ENCODE measurements around the gene MLYCD.
A peak's percentile ranks its signal among the peaks of the same experiment; 100 is the strongest.

MLYCD gene

DNA sequence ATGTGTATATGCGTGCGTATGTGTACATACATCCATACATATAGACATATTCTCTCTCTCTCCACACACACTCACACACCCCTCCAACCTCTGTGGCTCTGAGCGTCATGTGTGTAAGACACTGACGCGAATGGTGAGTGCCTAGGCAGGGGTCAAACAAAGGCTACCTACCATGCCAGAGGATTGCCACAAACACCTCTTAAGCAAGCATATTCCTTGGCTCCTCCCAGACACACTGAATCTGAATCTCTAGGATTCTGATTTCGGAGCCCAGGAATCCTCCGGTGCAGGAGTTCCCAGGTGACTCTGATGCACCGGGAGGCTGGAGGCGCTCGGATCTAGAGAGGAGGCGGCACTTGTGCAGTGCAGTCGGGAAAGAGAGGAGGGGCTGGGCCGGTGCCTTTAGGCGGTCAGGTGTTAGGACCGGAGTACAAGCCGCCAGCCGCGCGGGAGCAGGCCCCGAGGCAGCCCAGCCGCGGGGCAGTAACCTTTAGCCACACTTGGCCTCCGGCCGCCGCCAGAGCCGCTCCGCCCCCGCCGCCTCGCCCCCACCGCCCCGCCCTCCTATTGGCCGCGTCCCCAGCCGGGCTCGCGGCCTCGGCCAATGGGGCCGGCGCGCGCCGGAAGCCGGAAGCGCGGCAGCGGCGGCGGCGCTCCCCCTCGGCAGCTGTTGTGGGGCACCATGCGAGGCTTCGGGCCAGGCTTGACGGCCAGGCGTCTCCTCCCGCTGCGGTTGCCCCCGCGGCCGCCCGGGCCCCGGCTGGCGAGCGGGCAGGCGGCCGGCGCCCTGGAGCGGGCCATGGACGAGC is at the start of gene MLYCD:
TSS of gene MLYCD (plus strand) at position 653 of the 809 bp plus-strand sequence. CDS start at position 683, 30 bp downstream.
- peak; percentile 75 for DNase-seq

DNA sequence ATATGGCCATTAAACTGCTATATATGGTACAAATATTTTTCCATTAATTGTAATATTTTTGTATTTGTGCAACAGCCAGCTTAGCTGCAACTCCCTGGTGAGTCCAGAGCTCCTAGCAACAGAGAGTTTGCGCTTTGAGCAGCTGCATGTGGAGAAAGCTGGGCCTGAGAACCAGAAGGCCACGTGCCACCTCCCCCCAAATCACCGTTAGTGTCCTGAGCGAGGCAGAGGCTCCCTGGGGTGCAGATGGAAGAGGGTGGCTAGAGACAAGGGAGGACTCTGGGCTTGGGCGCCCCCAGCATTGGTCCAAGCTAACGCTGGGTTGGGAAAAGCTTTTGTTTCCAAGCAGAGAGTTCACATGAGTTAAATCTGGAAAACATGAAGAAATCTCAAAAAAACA is 49.5 kb upstream of the MLYCD start:
- no peak for DNase-seq

DNA sequence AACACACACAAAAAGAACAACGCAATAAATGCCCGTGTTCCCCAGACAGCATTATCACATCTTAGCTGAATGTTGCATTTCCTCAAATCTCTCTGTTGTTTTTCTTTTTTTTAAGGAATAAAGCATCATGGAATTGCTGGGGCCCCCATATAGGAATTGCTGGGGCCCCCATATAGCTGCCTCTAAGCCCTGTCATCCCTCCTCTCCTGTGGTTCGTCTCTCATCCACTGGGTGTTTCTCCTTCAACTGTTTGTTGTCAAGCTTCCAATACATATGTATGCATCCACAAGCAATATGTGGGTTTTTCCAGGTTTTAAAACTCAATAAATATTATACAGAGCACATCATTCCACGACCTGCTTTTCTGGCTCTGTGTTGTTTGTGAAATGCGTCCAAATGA is 48.0 kb upstream of the MLYCD start:
- no peak for DNase-seq

DNA sequence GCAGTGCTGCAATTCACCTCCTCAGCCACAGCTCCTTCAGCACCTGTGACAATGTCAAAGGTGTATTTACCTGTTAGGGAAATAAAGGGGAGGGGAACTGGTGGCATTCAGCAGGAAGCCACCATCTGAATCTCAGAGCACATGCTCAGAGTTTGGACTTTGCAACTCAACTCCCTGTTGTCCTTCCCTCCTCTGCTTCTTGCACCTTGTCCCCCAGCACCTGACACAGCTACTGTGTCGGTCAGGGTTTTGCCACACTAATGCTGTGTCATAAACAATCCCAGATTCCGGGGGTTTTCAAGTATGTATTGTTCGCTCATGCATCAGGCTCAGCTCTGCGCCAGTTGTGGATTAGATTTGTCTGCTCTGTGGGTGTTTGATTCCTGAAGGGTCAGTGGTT is 47.4 kb upstream of the MLYCD start:
- DNase-seq, result no peak

DNA sequence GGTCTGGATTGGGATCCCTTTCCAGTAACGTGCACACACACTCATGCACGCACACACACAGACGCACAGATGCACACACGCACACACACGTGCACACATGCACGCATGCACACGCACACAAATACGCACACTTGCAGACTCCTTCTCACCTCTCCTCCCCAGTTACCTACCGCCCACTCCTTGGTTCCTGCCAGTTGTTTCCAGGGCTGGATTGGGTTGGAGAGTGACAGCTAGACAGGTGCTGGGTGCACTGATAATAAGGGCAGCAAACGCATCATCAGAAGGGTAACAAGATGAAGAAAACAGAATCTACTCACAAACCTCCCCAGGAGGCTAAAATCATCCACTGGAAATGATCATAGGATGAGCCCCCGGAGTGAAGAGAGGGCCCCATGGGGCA is 46.1 kb upstream of the MLYCD start:
- DNase-seq, result no peak

DNA sequence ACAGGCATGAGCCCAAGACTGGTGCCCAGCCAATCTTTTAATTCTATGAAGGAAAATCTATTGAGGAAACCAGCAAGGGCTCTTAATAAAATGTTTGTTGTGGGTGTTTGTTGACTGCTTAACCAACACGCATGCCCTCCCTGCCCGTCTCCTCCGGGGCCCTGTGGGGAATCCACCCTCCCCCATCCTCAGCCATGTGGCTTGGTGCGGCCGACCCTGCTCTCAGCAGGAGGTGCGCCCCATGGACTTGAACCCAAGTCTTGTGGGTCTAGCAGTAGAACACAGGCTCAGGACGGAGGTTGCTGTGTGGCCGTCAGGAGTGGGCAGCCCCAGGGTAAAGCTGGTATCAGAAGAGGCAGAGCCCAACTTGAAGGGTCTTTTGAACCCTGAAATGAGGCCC is 45.1 kb upstream of the MLYCD start:
- no peak for DNase-seq

DNA sequence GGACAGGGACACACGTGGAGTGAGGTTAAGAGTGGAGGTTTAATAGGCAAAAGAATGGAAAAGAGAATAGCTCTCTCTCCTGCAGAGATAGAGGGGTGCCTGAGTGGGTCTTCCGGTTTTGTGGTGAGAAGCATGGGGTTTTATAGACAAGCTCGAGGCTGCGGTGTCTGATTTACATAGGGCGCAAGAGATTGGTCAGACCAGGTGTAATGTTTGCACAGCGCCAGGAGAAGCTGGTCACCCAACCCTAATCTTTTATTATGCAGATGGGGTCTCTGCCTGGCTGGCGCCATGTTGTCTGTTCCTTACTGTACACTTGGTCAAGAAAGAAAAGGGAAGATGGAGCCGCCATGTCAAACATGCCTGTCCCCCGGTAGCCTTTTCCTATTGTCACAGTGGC is 44.5 kb upstream of the MLYCD start:
- no peak for DNase-seq

DNA sequence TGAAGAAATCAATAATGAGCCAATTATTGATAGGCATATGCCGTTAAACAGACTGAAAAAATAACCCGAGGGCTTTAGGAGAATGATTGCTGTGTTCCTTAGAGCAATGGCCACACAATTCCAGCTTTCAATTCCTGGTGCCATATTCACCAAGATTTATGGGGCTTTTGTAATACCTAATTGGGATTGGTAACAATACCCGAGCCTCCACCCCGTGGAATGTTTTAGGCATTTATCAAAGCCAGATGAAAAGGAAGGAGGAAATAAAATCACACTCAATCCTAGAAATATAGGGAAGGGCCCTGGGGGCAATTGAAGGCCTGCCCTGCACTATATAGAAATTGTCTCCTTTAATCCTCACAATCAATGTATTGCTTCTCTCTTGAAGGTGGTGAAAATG is 42.1 kb upstream of the MLYCD start:
- no peak for DNase-seq

DNA sequence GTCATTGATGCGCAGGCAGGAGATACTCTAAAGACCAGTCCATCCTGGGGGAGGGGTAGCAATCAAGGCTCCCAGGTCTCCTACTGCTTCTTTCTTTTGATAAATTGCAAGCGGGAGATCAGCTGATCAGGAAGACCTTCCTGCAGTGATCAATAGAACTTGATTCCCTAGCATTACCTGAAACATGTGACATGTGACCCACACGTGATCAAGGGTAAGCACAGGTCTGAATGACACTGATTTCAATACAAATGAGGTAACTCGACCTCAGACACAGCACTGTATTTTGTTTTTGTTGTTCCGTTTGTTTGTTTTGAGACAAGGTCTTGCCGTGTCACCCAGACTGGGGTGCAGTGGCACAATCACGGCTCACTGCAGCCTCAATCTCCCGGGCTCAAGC is 39.6 kb upstream of the MLYCD start:
- no peak for DNase-seq

DNA sequence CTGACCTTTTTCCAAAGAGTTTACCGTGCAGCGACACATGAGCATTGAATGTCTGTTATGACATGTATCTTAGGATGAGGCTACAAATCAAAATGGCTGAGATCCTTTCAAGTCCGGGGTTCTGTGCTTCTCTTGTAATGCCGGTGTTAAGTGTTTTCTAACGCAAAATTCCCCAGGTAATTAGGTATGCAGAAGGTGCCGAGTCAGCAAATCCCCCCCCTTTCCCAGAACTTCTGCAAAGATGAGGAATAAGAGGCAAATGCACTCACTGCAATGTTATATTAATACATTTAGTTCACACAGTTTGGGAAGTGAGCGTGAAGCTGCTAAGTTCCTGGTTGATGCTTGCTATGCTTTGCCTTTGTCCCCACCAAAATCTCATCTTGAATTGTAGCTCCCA is 36.3 kb upstream of the MLYCD start:
- no peak for DNase-seq

DNA sequence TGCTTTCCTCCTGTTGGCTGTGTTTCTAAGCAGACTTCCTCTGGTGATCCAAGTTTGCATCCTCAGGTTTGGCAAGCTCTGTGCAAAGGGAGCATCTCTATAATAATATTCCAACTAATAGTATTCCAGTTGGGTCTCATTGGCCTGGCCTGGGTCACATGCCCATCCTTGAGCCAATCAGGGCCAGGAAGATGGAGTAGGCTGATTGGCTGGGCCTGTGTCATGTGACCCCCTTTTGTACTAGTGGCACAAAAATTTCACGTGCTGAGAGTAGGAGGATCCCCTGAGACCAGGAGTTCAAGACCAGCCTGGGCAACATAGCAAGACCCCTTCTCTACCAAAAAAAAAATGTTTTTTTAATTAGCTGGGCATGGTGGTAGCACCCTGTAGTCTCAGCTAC is 35.2 kb upstream of the MLYCD start:
- DNase-seq, result no peak

DNA sequence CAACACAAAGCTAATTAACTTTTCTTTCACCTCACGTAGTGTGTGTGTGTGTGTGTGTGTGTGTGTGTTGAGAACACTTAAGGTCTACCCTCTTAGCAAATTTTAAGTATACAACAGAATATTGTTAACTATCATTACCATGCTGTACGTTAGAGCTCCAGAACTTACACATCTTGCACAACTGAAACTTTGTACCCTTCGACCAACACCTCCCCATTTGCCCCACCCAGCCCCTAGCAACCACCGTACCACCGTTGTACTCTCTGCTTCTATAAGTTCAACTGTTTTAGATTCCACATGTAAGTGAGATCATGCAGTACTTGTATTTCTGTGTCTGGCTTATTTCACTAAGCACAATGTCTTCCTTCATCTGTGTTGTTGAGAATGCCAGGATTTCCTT is 28.1 kb upstream of the MLYCD start:
- no peak for DNase-seq

DNA sequence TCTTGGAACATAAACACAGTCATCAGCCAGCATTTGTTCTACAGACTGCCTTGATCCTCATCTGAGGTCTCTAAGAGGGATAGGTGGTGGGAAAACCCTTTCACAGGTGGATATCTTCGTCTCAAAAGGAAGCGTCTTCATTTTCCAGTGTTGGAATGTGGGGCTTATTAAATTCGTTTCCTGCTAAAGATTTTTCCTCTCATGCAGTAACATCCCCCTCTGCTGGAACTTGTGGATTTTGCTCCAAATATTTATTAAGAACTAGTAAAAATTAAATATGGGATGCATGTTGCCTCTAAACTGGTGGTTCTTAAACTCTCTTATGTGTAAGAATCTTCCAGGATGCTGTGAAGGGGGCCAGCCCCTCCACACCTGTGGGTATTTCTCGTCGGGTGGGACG is 20.1 kb upstream of the MLYCD start:
- no peak for DNase-seq

DNA sequence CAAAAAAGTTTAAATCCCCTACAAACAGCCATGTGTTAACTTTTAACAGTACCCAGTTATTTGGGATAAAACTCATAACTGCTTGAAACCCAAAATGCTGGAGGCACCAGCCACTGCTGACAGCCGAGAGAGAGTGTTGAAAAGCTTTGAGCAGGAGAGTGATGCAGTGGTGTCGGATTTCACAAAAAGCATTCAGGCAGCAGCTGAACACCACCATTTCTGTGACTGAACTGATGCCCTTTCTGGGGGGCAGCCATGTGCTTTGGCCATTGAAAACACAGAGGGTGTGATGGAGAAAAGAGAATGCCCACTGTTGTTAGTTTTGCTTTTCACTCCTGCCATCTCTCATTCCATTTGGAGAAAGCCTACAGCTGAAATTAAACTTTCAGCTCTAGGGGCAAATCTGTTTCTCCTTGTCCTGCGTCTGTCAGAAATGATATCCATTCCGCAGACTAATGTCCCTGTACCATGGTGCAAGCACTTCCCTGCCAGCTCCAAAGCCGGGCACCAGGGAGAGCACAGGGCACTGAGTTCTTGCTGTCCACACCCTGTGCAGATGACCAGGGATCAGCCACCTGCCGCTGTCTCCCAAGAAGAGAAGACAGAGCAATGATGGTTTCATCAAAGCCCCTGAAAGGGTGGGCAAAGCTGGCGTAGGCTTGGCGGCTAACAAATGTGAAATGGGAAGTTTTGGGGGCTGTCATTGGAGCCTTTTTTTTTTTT is 16.6 kb upstream of the MLYCD start:
- no peak for DNase-seq

DNA sequence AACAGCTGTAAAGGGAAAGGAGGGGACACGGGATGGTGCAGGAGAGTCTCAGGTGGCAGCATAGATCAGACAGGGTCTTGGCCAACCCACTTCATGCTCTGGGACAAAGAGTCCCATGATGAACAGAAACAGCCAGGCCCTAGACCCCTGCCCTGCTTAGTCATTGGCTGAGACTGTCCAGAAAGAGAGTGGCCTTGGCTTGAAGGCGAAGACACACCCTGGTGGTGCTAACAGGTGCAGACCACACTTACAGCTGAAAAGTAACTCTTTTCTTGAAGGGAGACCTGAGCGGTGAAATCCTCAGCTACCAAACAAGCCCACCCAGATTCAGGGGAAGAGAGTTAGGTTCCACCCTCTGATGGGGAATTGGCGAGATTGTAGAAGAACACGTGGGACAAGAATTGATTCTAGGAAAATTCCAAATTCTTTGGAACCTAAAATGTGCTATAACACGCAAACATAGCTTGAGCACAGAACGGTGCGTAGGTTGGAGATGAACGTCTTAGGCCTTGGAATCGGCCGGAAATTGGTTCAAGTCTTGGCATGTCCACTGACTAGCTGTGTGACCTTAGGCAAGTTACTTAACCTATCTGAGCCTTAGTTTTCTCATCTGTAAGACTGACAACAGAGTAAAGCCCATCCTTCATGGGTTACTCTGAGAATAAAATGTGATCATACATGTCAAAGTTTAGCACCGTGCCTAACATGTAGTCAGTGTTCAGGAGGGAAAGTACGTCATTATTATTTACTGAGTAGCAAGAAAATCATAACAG is 12.5 kb upstream of the MLYCD start:
- DNase-seq, result no peak

DNA sequence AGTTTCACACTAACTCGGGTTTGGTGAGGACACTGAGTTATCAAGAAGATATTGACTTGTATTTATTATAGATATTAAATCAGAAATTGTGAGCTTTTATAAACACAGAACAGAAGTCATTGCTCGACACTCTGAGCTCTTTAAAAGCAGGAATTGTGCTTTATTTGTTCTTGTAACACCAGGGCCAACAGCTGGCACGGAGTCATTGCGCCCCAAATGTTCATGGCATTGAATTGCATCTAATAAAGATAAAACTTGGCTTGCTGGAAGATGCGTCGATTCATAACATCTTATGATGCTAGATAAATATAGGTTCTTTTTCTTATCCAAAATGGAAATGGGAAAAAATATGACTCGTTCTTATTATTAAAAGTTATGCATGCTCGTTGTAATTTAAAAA is 11.8 kb upstream of the MLYCD start:
- no peak for DNase-seq

DNA sequence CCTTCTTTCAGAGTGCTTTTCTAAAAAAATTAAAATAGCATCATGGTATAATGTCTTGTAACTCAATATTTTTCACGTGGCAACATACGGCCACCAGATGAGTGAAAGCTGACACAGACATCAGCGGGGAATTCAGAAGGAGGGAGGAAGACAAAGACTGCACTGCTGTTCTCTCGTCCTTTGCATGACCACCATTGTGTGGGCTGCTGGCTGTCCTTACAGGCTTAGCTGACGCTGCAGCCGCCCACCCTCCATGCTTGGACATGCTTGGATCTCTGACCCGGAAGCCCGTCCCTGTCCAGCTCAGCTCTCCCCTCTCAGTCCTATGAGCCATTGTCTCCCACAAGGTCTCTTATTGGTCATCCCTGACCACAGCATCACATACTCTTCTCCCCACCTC is 11.4 kb upstream of the MLYCD start:
- DNase-seq, result no peak

DNA sequence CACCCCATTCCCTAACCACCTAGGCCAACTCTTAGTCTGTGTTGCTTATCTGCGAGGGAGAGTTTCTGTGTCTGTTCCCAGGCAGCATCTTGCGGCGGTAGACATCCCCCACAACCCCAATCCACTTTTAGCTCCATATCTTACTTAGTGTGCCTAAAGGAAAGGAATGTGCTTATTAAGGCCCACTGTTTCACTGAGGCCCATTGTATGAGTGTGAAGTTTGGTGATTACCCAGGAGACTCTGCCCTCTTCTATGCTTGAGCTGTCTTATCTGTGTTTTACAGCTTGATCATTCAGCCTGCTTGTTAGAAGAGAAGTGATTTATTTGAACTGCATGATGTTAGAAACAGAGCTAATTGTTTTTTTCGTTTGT is 10.3 kb upstream of the MLYCD start:
- no peak for DNase-seq

DNA sequence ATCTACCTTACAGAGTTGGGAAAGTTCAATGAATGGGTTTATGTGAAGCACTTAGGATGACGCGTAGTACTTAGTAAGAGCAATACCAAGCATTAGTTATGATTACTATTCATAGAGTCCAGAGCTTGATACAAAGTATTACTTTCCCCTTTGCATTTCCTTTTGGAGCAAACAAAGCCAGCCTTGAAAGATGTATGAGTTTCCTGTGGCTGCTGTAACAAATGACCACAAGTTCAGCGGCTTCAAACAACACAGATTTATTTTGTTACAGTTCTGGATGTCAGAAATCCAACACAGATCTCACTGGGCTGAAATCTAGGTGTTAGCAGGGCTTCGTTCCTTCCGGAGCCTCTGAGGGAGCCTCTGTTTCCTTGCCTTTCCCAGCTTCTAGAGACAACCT is 8.6 kb upstream of the MLYCD start:
- DNase-seq, result no peak

DNA sequence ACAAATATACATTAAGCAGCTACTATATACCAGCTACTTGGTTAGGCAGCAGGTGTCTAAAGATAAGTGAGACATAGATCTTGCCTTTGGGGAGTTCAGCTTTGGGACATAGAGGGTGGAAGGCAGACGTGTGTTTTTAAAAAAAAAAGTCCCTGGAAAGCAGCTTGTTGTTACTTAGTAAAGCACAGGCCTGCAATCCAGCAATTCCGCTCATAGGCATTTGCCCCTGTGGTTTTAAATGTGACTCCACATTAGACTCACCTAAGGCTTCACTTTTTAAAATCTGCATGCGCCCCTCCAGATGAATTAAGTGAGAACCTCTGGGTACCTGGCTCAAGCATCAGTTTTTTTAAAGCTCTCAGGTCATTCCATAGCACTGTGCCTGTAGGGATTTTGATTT is 7.2 kb upstream of the MLYCD start:
- no peak for DNase-seq

DNA sequence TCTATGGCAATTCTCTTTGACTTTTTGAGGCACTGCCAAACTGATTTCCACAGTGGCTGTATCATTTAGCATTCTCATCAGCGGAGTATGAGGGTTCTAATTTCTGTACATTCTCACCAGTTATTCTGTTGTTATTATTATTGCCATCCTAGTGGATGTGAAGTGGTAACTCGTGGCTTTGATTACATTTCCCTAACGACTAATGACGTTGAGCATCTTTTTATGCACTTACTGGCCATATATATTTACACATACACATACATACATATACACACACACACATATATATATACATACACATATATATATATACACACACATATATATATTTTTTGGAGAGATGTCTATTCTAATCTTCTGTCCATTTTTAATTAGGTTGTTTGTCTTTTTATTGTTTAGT is 3.7 kb upstream of the MLYCD start:
- DNase-seq, result no peak

DNA sequence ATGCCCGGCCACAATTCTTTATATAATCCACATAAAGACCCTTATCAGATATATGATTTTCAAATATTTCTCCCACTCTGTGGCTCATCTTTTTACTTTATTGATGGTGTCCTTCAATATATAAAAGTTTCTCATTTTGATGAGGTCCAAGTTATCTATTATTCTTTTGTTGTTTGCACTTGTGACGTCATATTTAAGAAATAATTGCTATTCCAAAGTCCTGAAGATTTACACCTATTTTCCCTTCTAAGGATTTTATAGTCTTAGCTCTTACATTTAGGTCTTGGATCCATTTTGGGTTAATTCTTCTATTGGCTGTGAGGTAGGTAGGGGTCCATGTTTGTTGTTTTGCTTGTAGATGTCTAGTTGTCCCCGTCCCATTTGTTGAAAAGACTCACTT is 3.0 kb upstream of the MLYCD start:
- no peak for DNase-seq

DNA sequence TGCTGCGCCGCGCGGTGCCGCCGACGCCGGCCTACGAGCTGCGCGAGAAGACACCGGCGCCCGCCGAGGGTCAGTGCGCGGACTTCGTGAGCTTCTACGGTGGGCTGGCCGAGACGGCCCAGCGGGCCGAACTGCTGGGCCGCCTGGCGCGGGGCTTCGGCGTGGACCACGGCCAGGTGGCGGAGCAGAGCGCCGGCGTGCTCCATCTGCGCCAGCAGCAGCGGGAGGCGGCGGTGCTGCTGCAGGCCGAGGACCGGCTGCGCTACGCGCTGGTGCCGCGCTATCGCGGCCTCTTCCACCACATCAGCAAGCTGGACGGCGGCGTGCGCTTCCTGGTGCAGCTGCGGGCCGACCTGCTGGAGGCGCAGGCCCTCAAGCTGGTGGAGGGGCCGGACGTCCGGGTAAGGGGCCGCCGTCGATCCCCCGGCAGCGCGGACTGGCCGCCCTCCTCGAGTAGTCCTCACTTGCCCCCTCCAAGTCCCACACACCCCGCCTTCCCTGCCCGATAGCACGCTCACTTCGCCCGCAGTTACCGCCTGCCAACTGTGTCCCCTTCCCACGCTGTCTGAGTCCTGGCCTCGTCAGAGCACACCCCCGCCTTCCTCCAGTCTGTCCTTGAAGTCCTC is 470 bp downstream of the MLYCD start:
- no peak for DNase-seq

DNA sequence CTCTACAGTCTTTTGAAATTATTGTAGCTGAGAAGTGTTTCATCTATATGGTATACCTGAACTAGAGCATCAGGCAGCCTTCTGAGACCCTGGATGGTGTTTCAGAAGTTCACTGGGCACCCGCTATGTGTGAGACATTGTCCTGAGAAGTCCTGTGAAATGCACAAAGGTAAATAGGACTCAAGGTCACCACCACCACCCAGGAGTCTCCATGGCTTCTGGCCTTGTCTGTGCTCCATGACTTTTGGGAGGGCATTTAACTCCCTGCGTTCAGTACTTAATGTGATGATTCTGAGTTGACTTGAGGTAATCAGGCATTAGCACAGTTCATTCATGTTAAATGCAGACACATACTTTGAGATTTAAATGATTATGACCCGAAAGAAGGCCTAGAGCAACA is 1.1 kb downstream of the MLYCD start:
- DNase-seq, result no peak

Data from NCI-H345 (cell line).